GM19328 (cell line): ENCODE results near the gene UBAC2.

ENCODE experiments used
- ATAC-seq: cut with Tn5 transposase; IDR thresholded peaks from one replicate; pipeline ENCODE4 v1.9.1; 2021; ENCODE audit warnings: mild to moderate bottlenecking, moderate library complexity; ENCODE audit not compliant: unreplicated experiment

UBAC2 gene

GRCh38 chr13:99266827-99267226 lies 66.2 kb downstream of the UBAC2 start:
- ATAC-seq, result no peak

GRCh38 chr13:99267927-99268326 lies 67.3 kb downstream of the UBAC2 start:
- ATAC-seq, result no peak

- ATAC-seq, result no peak
Observed at GRCh38 chr13:99268822-99269221, 68.2 kb downstream of the UBAC2 start.

- peak; percentile 67 for ATAC-seq
Observed at GRCh38 chr13:99269627-99270241, 69.1 kb downstream of the UBAC2 start.

- no peak for ATAC-seq
Observed at GRCh38 chr13:99270518-99270917, 69.9 kb downstream of the UBAC2 start.

- ATAC-seq, result no peak
Observed at GRCh38 chr13:99271249-99271648, 70.6 kb downstream of the UBAC2 start.

GRCh38 chr13:99272481-99272880 lies 71.8 kb downstream of the UBAC2 start:
- no peak for ATAC-seq

GRCh38 chr13:99273128-99273527 lies 72.5 kb downstream of the UBAC2 start:
- ATAC-seq, result no peak

- ATAC-seq, result no peak
Observed at GRCh38 chr13:99275093-99275469, 74.4 kb downstream of the UBAC2 start.

GRCh38 chr13:99276706-99277105 lies 76.1 kb downstream of the UBAC2 start:
- ATAC-seq, result no peak

GRCh38 chr13:99277629-99278028 lies 77.0 kb downstream of the UBAC2 start:
- ATAC-seq, result no peak

GRCh38 chr13:99278200-99278599 lies 77.5 kb downstream of the UBAC2 start:
- ATAC-seq, result no peak

- no peak for ATAC-seq
Observed at GRCh38 chr13:99278843-99279242, 78.2 kb downstream of the UBAC2 start.

- ATAC-seq, result no peak
Observed at GRCh38 chr13:99279637-99280036, 79.0 kb downstream of the UBAC2 start.

- ATAC-seq, result no peak
Observed at GRCh38 chr13:99280166-99280565, 79.5 kb downstream of the UBAC2 start.

GRCh38 chr13:99281811-99282263 lies 81.2 kb downstream of the UBAC2 start:
- ATAC-seq, result peak; percentile 65

GRCh38 chr13:99282264-99283231 lies 81.9 kb downstream of the UBAC2 start:
- ATAC-seq, result peak; percentile 57

GRCh38 chr13:99285432-99286182 lies 85.0 kb downstream of the UBAC2 start:
- no peak for ATAC-seq

- no peak for ATAC-seq
Observed at GRCh38 chr13:99287551-99287950, 86.9 kb downstream of the UBAC2 start.

- ATAC-seq, result peak; percentile 80
Observed at GRCh38 chr13:99288089-99288488, 87.4 kb downstream of the UBAC2 start.

GRCh38 chr13:99289271-99289670 lies 88.6 kb downstream of the UBAC2 start:
- ATAC-seq, result no peak
